OCI-LY1 (cell line): ENCODE data around the gene CCT7.

Experiments
- H2AFZ ChIP-seq: fragments of 200-600 bp; sonication (generic), shearing (Covaris generic); 2 replicates; pipeline ENCODE4 v1.6.0; 2014; ENCODE audit warnings: antibody characterized with exemption, mild to moderate bottlenecking, low read length
- H3F3A ChIP-seq: fragments of 200-600 bp; sonication (generic), shearing (Covaris generic); 2 replicates; pipeline ENCODE4 v1.6.0; 2014; ENCODE audit warnings: mild to moderate bottlenecking, antibody characterized with exemption, low read length, moderate library complexity; ENCODE audit not compliant: insufficient read depth
- H3K27ac ChIP-seq: fragments of 200-600 bp; sonication (generic); 2 replicates; pipeline ENCODE4 v1.5.1; 2014; ENCODE audit warnings: low read length, mixed run types, mild to moderate bottlenecking, low read depth; ENCODE audit not compliant: poor library complexity, severe bottlenecking
- H3K27me3 ChIP-seq: fragments of 200-600 bp; sonication (generic); 2 replicates; pipeline ENCODE4 v1.6.0; 2014; ENCODE audit warnings: antibody characterized with exemption, mild to moderate bottlenecking, low read length, moderate library complexity; ENCODE audit not compliant: insufficient read depth
- H3K36me3 ChIP-seq: fragments of 200-600 bp; sonication (generic); 2 replicates; pipeline ENCODE4 v1.6.1; 2014; ENCODE audit warnings: mild to moderate bottlenecking, antibody characterized with exemption, low read length, moderate library complexity, mixed read lengths; ENCODE audit not compliant: insufficient read depth
- H3K4me1 ChIP-seq: fragments of 200-600 bp; sonication (generic); 2 replicates; pipeline ENCODE4 v1.5.1; 2014; ENCODE audit warnings: mild to moderate bottlenecking, low read length, moderate library complexity; ENCODE audit not compliant: insufficient read depth, severe bottlenecking
- H3K4me2 ChIP-seq: fragments of 200-600 bp; sonication (generic), shearing (Covaris generic); 2 replicates; pipeline ENCODE4 v1.6.1; 2014; ENCODE audit warnings: low read length
- H3K4me3 ChIP-seq: fragments of 200-600 bp; sonication (generic); 2 replicates; pipeline ENCODE4 v1.5.1; 2014; ENCODE audit warnings: low read length, low read depth, mild to moderate bottlenecking, mixed read lengths; ENCODE audit not compliant: poor library complexity, severe bottlenecking
- H3K79me2 ChIP-seq: fragments of 200-600 bp; shearing (Covaris generic); 2 replicates; pipeline ENCODE4 v1.6.1; 2016; ENCODE audit warnings: mixed run types, low read length, mixed read lengths; ENCODE audit not compliant: insufficient read depth
- H3K9ac ChIP-seq: fragments of 200-600 bp; sonication (generic), shearing (Covaris generic); 2 replicates; pipeline ENCODE4 v1.6.1; 2014; ENCODE audit warnings: mild to moderate bottlenecking, low read length, mixed read lengths
- H3K9me2 ChIP-seq: fragments of 200-600 bp; sonication (generic), shearing (Covaris generic); 2 replicates; pipeline ENCODE4 v1.6.1; 2014; ENCODE audit warnings: low read depth, mild to moderate bottlenecking, low read length, mixed read lengths
- H3K9me3 ChIP-seq: fragments of 200-600 bp; shearing (Covaris generic); 2 replicates; pipeline ENCODE4 v1.6.1; 2014; ENCODE audit warnings: low read length, mixed read lengths
- H4K20me1 ChIP-seq: fragments of 200-600 bp; sonication (generic), shearing (Covaris generic); 2 replicates; pipeline ENCODE4 v1.6.0; 2016; ENCODE audit warnings: mild to moderate bottlenecking, low read length; ENCODE audit not compliant: insufficient read depth
- CTCF ChIP-seq: fragments of 200-600 bp; sonication (generic), shearing (Covaris generic); IDR thresholded peaks from 2 replicates; pipeline ENCODE4 v1.5.1; 2017; ENCODE audit warnings: mild to moderate bottlenecking, antibody characterized with exemption, low read length, moderate library complexity, mixed read lengths
- EZH2 ChIP-seq: fragments of 200-600 bp; sonication (generic), shearing (Covaris generic); IDR thresholded peaks from 2 replicates; pipeline ENCODE4 v1.8.0; 2017; ENCODE audit warnings: borderline replicate concordance, mixed run types, mild to moderate bottlenecking, antibody characterized with exemption, low read length, moderate library complexity, mixed read lengths

Gene CCT7

GRCh38 chr2:73292316-73292905, 58.3 kb downstream of the CCT7 start:
- Histone ChIP-seq H3K27ac (no peak overlapping the region), H3K79me2 (no peaks in the 10 kb centered on the region), H3K27me3 (peaks cover 5% of the 10 kb centered on the region; the same call in 1 of the 2 replicates), H3K9me3 (no peaks in the 10 kb centered on the region), H3K9ac (no peak overlapping the region), H2AFZ (no peak overlapping the region), H3F3A (no peaks in the 10 kb centered on the region), H3K36me3 (no peaks in the 10 kb centered on the region), H4K20me1 (no peaks in the 10 kb centered on the region), H3K4me3 (no peak overlapping the region), H3K4me1 (peaks cover 6% of the 10 kb centered on the region), H3K9me2 (no peaks in the 10 kb centered on the region), H3K4me2 (no peak overlapping the region)
- no peak for TF ChIP-seq CTCF
- no peak for TF ChIP-seq EZH2

GRCh38 chr2:73292906-73293533, 58.9 kb downstream of the CCT7 start:
- peaks cover 5% of the 10 kb centered on the region; the same call in 1 of the 2 replicates for H3K27me3 ChIP-seq
- peaks cover 6% of the 10 kb centered on the region for H3K4me1 ChIP-seq
- peak overlapping the region; percentile 61 for H3K4me2 ChIP-seq
- H3K27ac ChIP-seq = no peak overlapping the region
- no peak overlapping the region for H2AFZ ChIP-seq
- H3F3A ChIP-seq = no peaks in the 10 kb centered on the region
- no peaks in the 10 kb centered on the region for H4K20me1 ChIP-seq
- H3K36me3 ChIP-seq = no peaks in the 10 kb centered on the region
- peak overlapping the region; percentile 51 for H3K4me3 ChIP-seq
- TF ChIP-seq CTCF (no peak), EZH2 (no peak)
- no peak overlapping the region for H3K9ac ChIP-seq
- no peaks in the 10 kb centered on the region for H3K79me2 ChIP-seq
- no peaks in the 10 kb centered on the region for H3K9me2 ChIP-seq
- H3K9me3 ChIP-seq = no peaks in the 10 kb centered on the region

- H3K27ac ChIP-seq = no peak within 1 kb of the TSS
- peaks cover 5% of the 10 kb centered on the region; the same call in 1 of the 2 replicates for H3K27me3 ChIP-seq
- H2AFZ ChIP-seq = no peak within 1 kb of the TSS
- no peaks in the 10 kb centered on the region for H3K79me2 ChIP-seq
- TF ChIP-seq CTCF (no peak), EZH2 (no peak)
- no peaks in the 10 kb centered on the region for H3K36me3 ChIP-seq
- no peaks in the 10 kb centered on the region for H3K9me3 ChIP-seq
- no peak within 1 kb of the TSS for H3K9ac ChIP-seq
- H3K4me3 ChIP-seq = peak within 1 kb of the TSS; percentile 51
- peaks cover 6% of the 10 kb centered on the region for H3K4me1 ChIP-seq
- no peaks in the 10 kb centered on the region for H4K20me1 ChIP-seq
- no peaks in the 10 kb centered on the region for H3K9me2 ChIP-seq
- peak within 1 kb of the TSS; percentile 61 for H3K4me2 ChIP-seq
- no peaks in the 10 kb centered on the region for H3F3A ChIP-seq
These were observed 59.5 kb downstream of the CCT7 start, which contains the start of gene EGR4 for GRCh38 chr2:73293534-73294171. EGR4 (minus strand) TSS chr2:73293548; CDS start chr2:73293317, 231 bp downstream.
